Measurements from ENCODE around the gene WNT16.

The WNT16 gene

DNA sequence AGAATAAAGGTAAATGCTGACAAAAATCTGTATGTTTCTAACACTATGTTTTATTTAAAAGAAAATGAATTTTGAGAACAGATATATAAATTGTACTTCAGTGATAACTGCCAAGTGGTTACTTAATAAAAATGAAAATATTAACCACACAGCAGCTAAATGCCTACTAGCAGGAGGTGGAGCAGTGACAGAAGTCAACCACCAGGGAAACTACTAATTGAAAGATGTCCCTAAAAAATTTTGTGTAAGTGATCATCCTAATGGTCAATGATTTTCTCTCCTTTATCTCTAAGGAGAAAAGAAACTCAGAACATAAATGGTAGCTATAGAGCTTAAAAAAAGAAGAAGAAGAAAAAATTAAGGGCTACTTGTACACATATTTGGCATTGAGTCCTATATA, 22.9 kb downstream of the WNT16 start:
- no peak for DNase-seq

DNA sequence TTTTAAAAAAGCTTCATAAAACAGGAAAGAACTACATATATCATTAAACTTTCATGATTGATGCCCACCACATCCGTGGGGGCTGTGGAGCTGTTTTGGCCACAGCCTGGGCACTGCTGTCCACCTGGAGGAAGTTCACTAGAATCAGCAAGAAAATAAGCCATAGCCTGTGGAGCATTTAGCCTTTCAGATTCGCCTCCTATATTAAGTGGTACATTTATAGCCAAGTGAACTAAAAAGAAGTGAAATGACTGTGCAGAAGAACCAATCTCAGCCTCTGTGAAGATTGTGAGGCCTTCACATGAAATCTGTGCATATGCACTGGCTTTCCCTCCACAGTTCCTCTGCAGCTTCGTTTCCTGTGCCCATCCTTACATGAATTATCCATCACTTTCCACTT, 23.5 kb downstream of the WNT16 start:
- no peak for DNase-seq

DNA sequence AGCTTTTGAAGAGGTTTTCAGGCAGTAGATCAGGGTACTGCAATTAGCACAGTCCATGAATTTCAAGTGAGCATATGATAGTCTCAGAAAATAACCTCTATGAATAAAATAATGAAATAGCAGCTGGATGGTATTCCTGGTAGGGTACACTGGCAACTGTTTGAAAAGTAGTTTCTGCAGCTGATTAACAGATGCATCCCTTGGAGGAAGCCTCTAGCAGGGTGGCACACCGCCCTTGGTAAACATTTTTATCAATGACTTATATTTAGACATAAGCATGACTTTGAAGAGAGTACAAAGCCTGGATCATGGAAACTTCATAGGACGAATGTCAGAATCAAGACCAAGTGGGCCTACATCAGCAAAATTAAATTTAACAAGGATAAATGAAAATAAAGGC, 26.8 kb downstream of the WNT16 start:
- DNase-seq = no peak

DNA sequence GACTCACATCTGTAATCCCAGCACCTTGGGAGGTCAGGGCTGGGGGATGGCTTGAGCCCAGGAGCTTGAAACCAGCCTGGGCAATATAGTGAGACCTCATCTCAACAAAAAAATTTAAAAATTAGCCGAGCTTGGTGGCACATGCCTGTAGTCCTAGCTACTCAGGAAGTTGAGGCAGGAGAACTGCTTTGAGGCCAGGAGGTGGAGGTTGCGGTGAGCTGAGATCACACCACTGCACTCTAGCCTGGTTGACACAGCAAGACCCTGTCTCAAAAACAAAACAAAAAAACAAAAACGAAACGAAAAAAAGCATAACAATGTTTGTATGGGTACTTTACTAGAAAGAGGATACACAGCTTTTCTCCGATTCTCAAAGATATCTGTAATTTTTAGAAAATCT, 31.8 kb downstream of the WNT16 start:
- DNase-seq = no peak

DNA sequence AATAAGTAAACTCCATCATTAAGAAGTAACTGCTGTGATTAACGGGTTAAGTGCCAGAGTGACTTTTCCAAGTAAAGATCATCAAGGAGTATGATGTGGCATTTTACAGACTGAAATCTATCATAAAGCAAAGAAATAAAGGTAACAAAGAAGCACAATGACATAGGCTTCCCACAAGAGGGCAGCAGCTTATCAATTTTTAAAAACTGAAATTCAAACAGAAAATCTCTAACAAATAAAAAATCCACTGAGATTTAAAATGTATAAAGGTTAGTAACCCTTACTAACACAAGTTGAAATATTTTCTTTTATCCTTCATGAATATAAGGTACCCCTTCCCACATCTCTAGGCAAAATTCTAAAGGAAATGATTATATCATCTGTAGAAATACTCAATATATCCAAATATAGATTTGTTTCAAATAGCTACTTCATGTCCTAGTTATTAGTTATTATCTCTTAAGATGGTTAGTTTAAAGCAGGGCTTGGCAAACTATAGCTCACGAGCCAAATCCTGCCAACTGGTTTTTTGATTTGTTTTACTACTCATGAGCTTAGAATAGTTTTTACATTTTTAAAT, 38.1 kb downstream of the WNT16 start:
- peak; percentile 35 for DNase-seq

DNA sequence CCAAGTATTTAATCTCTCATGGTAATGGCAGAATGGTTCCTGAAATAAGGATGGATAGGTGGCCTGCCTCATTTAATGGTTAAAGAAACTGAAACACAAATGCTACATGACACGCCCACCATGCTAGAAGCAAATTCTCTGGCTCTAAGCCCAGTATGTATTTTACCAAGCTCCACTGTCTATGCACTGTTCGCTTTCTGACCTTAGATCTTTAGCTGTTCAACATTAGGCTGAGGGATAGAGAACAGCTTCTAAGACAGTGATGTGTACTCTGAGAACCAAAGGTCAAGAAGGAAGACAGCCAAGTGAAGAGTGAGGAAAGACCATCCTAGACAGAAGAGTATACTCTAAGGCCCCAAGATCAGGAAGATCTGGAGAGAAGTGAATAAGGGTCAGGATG, 40.7 kb downstream of the WNT16 start:
- DNase-seq = no peak

DNA sequence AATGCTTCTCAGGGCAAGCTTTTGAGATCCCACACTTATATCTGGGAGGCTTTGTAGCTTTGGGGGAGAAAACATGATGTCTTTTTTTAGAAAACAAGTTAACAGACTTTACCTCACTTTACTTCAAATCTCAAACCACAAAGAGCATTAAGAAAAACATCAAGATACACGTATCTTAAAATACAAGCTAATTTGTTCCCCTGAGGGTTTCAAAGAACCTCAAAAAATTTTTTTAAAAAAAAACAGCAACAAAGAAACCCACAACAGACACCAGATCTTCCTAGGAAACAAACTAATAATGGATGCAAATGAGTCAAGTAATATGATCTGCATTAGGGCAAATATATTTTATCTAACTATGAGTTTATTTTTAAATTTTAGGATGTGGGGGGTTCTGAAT, 42.6 kb downstream of the WNT16 start:
- no peak for DNase-seq

DNA sequence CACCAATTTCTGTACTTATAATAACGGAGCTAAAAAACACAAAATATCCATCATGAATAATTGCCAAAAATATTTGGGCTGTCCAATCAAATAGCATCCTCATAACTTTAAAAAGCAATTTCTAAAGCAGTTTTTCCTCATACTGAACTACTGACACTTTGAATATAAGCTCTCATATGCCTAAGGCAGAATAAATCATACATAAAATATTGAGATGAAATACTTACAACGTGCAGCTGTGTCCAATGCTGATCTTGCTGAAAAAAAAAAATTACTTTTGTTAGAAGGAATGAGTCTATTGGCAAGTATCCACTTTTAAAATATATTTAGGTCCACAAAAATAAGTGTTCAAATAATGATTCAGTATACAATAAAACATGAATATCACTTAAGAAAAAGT, 43.1 kb downstream of the WNT16 start:
- DNase-seq = no peak

DNA sequence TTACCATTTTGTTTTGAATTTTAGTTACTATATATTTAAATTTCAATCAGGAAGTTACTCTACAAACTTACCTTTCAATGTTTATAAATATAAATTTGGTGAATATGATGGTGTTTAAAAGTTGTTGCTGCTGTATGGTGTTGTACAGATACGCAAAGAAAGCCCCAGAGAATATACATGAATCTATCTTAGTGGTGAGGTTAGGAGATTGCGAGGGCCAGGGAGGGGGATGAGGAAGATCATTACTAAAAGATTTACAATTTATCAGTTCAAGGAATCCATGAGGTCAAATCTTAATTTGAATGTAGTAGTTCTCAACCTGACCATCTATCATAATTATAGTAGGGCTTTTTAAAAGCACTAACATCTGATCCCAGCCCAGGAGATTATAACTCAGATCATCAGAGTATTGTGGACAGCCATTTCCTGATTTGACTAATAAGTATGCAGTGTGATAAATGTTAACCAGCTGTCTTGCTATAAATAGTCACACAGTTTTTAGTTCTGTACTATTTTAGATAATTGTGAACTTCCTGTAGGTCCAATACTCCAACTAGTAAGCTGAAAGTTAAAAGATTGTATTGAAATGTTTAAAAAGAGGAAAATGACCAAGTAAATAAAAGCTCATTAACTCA, 43.7 kb downstream of the WNT16 start:
- no peak for DNase-seq

DNA sequence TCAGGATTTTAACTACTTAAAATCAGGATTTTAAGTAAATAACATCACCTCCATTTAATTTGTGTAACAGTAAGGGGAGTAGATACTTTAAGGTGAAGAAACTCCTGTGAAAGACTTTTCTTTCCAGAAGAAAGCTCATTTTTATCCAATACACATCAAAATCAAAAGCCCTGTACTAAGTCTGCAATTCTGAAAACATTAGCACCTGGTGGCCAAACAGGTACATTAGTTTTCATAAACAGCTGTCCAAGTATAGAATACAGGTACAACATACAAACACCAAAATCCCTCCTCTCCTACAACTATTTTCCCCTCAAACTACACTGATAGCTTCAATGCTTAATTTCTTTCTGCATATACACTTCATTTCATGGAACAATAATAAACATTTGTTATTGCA, 44.4 kb downstream of the WNT16 start:
- no peak for DNase-seq

DNA sequence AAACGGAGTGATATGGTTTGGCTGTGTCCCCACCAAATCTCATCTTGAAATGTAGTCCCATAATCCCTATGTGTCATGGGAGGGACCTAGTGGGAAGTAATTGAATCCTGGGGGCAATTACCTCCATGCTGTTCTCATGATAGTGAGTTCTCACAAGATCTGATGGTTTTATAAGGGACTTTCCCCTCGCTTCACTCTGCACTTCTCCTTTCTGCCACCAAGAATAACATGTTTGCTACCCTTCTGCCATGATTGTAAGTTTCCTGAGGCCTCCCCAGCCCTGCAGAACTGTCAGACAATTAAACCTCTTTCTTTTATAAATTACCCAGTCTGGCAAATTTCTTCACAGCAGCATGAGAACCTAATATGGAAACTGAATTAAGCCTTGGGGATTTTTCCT, 48.2 kb downstream of the WNT16 start:
- no peak for DNase-seq

DNA sequence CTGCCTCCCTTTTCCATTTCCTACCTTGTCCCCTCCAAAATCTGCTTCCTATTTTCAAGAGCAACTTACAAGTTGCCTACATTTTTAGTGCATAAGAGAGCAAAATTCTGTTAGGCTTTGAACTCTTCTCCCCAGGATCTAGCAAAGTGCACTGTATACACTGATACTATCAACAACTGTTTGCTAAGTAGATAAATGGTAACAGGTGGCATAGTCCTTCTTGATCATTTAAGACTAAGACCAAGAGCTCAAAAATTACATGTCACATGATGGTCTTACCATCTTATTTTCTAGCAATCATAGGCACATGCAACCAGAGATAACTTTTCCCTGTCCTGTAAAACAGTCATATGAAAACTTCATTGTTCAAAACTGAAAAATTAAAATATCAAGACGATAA, 51.1 kb downstream of the WNT16 start:
- DNase-seq = no peak

DNA sequence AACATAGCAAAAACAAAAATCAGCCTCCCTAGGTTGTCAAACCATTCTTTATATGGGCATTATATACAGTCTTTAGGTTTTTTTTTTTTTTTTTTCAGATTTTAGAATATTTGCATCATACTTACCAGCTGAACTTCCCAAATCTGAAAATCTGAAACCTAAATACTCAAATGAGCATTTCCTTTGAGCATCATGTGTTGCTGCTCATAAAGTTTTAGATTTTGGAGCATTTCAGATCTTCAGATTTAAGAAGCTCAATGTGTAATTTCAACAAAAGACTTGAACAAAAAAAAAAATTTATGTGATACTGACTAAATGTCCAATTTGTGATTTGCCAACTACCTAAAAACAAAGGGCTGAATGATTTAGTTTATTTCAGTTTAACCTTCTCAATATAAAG, 53.7 kb downstream of the WNT16 start:
- no peak for DNase-seq

DNA sequence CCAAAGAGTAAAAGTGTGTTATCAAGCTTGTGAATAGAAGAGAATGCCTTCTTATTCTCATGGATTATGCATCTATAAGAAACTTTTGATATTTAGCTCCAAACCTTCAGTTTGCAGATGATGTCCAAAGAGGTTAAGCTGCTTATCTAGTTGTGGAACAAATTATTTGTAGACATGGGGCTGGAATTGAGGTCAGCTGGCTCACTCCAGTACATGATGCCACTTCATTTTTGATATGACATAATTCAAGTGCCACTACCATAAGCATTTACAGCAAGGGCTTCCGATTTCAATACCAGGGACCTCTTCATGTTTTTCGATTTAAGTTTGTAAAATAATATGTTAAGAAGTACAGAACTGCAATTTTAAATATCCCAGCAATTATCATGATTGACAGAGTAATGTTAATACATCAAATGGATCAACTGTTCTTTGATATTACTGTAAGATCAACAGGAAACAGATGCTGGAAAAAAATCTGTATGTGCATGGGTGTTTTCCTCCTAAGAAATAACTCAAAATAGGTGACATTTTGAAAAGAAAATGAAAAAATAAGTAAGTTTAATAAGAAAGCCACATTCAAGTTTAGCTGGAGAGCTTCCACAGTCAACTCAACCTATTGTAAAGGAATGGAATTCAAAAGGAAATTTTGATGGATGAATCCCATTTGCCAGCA, 54.6 kb downstream of the WNT16 start:
- DNase-seq = no peak

DNA sequence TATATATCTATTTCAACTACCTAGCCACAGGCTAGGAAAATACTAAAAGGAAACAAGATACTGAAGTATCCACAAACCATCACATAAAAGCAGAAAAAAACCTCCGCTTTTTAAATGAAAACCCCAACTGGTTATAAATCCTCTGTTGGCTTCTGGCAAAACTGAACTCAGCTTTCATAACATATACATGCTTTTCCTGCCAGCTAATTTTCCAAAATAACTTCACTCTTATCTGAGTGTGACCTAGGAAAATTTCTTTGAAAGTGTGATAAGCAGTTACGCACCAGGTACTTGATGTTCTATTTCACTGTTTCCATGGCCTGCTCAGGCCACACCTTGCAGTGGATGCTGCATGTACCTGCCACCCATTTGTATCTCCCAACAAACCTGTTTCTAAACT, 55.5 kb downstream of the WNT16 start:
- DNase-seq = no peak

DNA sequence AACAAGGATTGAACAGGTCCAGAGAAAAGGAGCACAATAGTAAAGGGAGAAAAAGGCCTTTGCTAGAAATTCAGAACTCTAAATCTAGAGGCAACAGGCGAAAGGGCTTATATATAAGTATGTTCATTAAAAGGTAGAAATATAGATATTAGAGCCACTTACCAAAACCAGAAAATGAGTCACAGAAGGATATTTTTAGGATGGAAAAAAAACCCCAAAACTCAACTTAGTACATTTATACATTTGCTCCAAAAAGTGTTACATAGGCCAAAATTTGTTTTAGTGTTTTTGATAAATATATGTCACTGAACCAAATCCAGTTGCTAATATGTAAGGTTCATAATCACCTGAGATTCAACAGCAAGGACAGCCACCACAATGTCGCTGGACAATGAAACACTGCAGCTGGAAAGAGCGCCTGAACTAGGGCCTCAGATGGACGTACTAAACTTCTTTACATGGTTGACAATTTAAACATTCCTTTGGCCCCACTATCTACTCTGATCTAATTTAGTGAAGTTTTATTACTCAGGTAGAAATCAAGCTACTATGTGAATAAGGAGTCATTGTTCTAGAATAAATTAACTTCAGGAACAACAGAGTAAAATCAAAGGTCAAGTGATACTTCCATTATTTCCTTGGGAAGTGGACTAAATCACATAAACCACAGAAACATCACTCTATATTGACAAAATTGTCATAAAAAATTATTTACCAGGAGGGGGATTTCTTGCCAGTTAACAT, 56.4 kb downstream of the WNT16 start:
- DNase-seq = no peak

DNA sequence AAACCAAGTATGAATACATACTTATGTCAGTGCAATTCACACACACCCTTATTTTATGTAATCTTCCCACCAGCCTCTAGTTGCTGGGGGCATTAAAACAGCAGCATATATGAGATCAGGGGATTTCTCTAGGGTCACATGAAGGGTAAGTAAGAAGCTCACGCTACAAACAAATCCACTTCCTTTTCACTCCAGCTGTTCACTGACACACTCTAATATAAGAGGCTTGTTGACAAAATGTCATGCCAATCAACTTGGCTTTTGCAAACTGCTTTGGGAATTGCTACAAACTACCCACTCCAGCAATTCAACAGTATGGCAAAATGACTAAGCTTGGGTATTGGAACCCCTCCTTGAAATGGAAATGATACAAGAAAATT, 57.0 kb downstream of the WNT16 start:
- DNase-seq = no peak

DNA sequence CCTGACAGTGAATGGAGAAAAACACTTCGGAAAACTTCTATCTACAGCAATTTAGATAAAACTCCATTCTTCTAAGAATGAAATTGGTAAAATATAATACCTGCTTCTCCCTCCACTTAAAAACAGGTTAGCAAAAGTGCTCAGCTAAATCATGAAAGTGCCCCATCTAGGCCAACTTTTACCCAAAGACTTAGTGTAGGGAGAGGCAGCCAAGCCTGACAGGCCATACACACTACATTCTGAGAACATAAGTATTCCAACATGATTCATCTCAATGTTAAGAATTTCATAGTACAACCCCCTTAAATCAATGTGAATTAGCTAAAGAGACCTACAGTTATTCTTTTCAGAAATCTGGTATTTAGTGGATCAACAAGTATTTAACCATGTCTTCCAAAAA, 60.1 kb downstream of the WNT16 start:
- DNase-seq = no peak

DNA sequence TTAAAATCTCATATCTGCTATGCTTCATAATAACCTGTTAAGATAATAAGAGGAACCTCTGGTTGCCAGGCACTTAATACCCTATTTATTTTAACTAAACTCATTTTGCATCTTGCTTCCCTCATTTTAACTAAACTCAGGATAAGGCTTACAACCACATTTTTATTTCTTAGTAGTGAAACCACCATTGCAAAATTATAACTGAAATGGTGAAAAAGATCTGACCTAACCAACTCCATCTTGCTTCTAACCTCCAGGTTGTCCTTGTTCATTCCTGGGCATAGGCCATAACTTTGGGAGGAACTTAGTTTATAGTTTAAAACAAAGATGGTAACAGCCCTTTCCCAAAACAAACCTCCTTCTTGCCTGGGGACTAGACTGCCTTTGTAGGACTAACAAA, 61.3 kb downstream of the WNT16 start:
- no peak for DNase-seq

DNA sequence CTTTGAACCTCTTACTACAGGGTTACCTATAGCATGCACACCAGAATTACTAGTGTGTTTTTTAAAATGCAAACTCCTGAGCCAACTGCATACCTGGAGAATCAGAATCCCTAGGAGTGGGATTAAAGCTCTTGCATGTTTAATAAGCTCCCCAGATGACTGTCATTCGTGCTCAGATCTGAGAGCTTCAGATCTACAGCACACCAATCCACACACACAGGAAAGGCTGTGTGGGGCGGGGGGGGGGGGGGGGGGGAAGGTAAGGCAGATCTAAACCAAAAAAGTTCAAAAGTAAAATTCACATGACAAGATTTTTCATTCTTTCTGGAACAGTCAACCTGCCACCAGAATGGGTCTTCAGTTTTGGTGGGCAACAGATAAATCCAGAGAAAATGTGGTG, 61.8 kb downstream of the WNT16 start:
- DNase-seq = no peak

Measured in NCI-H187 treated with DMSO at 0.1 percent for 48 hours (cell line).